HL-60 (cell line): ENCODE data around the gene DEFB124.
"Not testable (repeated sequence)": the region's sequence is repeated elsewhere in the genome, so short reads cannot be mapped to it uniquely, and the experiment has no call there.

ENCODE experiments used
- DNase-seq, 2 experiments: peaks; one replicate each; pipeline ENCODE4 v3.0.0-alpha.2; 2010 to 2020; ENCODE audit warnings: low read depth in 1 of 2, low spot score in 1 of 2
- H3K27ac ChIP-seq: fragments of 250-450 bp; sonication (Bioruptor Pico); replicated peaks from 2 replicates; pipeline ENCODE4 v1.5.1; 2020; ENCODE audit warnings: mild to moderate bottlenecking, moderate library complexity
- H3K27me3 ChIP-seq: fragments of 250-450 bp; sonication (Bioruptor Pico); 2 replicates; pipeline ENCODE4 v1.5.1; 2021; ENCODE audit warnings: mild to moderate bottlenecking, moderate library complexity; ENCODE audit not compliant: insufficient read depth, poor library complexity, severe bottlenecking
- H3K4me3 ChIP-seq: replicated peaks from 2 replicates; pipeline ENCODE4 v1.5.1; 2011; ENCODE audit warnings: mild to moderate bottlenecking, control low read depth, low read length; ENCODE audit not compliant: insufficient read depth
- GABPA ChIP-seq: IDR thresholded peaks from 2 replicates; pipeline ENCODE4 v1.6.1; 2012; ENCODE audit warnings: low read depth
- POLR2AphosphoS5 ChIP-seq: IDR thresholded peaks from 2 replicates; pipeline ENCODE4 v1.6.1; 2012; ENCODE audit warnings: low read depth
- SPI1 ChIP-seq: IDR thresholded peaks from 2 replicates; pipeline ENCODE4 v1.6.1; 2012; ENCODE audit warnings: low read depth, mild to moderate bottlenecking, borderline replicate concordance
- TF ChIP-seq, protein P1 (sequence below): IDR thresholded peaks from 2 replicates; pipeline ENCODE4 v1.6.1; 2012; ENCODE audit warnings: low read depth; ENCODE audit not compliant: insufficient replicate concordance
- TF ChIP-seq, protein P2 (sequence below): IDR thresholded peaks from one replicate; pipeline ENCODE4 v1.5.1; 2011; ENCODE audit warnings: low read length, control low read depth, inconsistent platforms; ENCODE audit not compliant: insufficient read depth

DEFB124 gene

DNA sequence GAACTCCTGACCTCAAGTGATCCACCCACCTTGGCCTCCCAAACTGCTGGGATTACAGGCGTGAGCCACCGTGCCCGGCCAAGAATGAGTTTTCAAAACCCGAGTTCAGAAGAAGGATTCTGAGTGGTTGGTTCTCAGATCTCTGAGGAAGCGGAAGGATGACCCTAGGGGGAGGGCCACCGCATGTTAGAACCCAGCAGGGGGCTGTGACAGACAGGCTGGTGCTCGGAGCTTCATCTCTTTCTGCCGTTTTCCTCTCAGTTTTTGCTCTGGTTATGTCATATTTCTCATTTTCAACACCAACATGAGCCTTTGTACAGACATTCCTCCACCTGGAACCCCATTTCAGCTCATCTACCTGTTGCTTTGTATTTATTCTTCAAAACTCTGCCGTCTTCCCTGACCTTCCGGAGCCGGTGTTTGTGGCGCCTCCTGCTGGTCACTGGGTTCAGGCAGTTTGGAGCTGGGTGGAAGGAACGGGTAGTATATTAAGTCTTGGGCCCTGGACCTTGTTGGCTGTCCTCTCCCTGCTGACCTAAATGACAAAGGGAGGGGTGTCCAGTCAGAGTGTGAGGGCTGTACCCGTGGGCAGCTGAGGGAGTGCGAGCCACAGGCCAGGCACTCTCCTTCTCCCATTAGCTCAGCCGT, 34.8 kb downstream of the DEFB124 start, which contains the start of gene DEFB123:
Gene DEFB123, plus strand, starts transcription at position 621 of the 648 bp plus-strand sequence. CDS start 67 bp downstream, outside the sequence.
- no peak for DNase-seq
- Histone ChIP-seq H3K27me3 (no peaks in the 10 kb centered on the region), H3K4me3 (no peak within 1 kb of the TSS), H3K27ac (no peak within 1 kb of the TSS)
- TF ChIP-seq GABPA = no peak

DNA sequence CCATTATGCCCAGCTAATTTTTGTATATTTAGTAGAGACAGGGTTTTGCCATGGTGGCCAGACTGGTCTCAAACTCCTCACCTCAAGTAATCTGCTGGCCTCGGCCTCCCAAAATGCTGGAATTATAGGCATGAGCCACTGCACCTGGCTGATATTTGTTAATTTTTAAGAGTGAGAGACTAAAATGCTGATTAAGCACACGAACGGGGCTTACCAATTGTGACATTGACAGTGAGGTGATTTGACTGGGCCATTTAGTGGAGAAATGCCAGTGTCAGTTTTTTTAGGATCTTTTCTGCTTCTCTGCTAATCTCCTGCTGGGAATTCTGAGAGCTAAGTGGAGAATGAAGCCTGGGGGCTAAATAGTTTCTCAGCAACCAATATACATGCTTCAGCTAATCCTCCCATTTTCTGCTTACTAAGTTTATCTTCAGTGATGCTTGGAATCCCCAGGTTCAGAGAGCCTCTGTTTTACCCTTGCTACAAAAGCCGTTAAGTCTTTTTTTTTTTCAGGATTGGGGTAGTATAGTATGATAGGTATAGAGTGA, 44.3 kb downstream of the DEFB124 start:
- Histone ChIP-seq H3K27me3 (no peaks in the 10 kb centered on the region), H3K4me3 (no peak overlapping the region), H3K27ac (no peak overlapping the region)
- no peak for TF ChIP-seq SPI1
- TF ChIP-seq, protein P1, sequence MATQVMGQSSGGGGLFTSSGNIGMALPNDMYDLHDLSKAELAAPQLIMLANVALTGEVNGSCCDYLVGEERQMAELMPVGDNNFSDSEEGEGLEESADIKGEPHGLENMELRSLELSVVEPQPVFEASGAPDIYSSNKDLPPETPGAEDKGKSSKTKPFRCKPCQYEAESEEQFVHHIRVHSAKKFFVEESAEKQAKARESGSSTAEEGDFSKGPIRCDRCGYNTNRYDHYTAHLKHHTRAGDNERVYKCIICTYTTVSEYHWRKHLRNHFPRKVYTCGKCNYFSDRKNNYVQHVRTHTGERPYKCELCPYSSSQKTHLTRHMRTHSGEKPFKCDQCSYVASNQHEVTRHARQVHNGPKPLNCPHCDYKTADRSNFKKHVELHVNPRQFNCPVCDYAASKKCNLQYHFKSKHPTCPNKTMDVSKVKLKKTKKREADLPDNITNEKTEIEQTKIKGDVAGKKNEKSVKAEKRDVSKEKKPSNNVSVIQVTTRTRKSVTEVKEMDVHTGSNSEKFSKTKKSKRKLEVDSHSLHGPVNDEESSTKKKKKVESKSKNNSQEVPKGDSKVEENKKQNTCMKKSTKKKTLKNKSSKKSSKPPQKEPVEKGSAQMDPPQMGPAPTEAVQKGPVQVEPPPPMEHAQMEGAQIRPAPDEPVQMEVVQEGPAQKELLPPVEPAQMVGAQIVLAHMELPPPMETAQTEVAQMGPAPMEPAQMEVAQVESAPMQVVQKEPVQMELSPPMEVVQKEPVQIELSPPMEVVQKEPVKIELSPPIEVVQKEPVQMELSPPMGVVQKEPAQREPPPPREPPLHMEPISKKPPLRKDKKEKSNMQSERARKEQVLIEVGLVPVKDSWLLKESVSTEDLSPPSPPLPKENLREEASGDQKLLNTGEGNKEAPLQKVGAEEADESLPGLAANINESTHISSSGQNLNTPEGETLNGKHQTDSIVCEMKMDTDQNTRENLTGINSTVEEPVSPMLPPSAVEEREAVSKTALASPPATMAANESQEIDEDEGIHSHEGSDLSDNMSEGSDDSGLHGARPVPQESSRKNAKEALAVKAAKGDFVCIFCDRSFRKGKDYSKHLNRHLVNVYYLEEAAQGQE = no peak
- no peak for TF ChIP-seq GABPA
- TF ChIP-seq, protein P2, sequence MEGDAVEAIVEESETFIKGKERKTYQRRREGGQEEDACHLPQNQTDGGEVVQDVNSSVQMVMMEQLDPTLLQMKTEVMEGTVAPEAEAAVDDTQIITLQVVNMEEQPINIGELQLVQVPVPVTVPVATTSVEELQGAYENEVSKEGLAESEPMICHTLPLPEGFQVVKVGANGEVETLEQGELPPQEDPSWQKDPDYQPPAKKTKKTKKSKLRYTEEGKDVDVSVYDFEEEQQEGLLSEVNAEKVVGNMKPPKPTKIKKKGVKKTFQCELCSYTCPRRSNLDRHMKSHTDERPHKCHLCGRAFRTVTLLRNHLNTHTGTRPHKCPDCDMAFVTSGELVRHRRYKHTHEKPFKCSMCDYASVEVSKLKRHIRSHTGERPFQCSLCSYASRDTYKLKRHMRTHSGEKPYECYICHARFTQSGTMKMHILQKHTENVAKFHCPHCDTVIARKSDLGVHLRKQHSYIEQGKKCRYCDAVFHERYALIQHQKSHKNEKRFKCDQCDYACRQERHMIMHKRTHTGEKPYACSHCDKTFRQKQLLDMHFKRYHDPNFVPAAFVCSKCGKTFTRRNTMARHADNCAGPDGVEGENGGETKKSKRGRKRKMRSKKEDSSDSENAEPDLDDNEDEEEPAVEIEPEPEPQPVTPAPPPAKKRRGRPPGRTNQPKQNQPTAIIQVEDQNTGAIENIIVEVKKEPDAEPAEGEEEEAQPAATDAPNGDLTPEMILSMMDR = no peak
- no peak for TF ChIP-seq POLR2AphosphoS5
- no peak for DNase-seq

DNA sequence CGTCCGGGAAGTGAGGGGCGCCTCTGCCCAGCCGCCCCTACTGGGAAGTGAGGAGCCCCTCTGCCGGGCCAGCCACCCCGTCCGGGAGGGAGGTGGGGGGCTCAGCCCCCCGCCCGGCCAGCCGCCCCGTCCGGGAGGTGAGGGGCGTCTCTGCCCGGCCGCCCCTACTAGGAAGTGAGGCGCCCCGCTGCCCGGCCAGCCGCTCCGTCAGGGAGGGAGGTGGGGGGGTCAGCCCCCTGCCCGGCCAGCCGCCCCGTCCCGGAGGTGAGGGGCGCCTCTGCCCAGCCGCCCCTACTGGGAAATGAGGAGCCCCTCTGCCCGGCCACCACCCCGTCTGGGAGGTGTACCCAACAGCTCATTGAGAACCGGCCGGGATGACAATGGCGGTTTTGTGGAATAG, 47.4 kb downstream of the DEFB124 start:
- not testable (repeated sequence) for H3K27me3 ChIP-seq, DNase-seq, H3K4me3 ChIP-seq, H3K27ac ChIP-seq

DNA sequence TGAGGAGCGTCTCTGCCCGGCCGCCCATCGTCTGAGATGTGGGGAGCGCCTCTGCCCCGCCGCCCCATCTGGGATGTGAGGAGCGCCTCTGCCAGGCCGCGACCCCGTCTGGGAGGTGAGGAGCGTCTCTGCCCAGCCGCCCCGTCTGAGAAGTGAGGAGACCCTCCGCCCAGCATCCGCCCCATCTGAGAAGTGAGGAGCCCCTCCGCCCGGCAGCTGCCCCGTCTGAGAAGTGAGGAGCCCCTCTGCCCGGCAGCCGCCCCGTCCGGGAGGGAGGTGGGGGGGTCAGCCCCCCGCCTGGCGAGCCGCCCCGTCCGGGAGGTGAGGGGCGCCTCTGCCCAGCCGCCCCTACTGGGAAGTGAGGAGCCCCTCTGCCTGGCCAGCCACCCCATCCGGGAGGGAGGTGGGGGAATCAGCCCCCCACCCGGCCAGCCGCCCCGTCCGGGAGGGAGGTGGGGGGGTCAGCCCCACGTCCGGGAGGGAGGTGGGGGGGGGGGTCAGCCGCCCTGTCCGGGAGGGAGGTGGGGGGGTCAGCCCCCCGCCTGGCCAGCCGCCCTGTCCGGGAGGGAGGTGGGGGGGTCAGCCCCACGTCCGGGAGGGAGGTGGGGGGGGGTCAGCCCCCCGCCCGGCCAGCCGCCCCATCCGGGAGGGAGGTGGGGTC, 47.9 kb downstream of the DEFB124 start:
- not testable (repeated sequence) for H3K27ac ChIP-seq, DNase-seq, H3K27me3 ChIP-seq, H3K4me3 ChIP-seq

DNA sequence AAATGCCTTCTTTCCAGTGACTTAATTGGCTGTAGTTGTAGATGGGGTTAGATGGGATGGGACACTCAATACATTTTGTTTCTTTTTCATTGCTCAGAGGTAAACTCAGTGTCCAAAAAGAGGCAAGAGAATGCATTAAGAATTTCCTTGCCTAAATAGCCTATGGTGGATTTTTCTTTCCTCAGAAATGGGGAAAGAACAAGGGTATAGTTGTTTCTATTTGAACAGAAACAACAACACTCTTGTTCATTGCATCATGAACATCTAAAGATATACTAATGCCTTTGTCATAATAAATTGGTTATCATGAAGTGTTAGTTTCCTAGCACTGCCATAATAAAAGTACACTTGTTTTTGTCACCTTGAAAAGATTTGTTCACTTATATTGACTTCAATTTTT, 49.1 kb downstream of the DEFB124 start:
- Histone ChIP-seq H3K4me3 (no peak overlapping the region), H3K27ac (no peak overlapping the region), H3K27me3 (peaks cover 2% of the 10 kb centered on the region)
- TF ChIP-seq, protein P1 = no peak
- no peak for TF ChIP-seq POLR2AphosphoS5
- no peak for DNase-seq

DNA sequence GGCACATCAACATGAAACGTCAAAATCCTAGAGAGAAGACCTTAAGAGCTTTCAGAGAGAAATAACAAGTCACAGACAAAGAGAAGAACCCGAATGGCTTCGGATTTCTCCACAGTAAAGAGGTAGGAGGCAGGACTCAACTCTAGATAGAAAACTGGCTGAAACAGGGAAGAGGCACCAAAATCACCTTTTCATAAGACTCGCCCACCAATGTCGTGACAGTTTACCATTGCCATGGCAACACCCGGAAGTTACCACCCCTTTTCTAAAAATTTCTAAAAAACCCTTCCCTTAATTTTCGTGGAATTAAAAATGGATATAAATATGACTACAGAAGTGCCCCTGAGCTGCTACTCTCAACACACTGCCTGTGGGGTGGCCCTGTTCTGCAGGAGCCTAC, 56.6 kb downstream of the DEFB124 start:
- H3K4me3 ChIP-seq = no peak overlapping the region
- DNase-seq = no peak
- no peak overlapping the region for H3K27ac ChIP-seq
- TF ChIP-seq POLR2AphosphoS5 (no peak), SPI1 (no peak), GABPA (no peak)
- TF ChIP-seq, protein P2 = no peak
- TF ChIP-seq, protein P1 = no peak
- no peaks in the 10 kb centered on the region for H3K27me3 ChIP-seq
